ENCODE measurements around the gene ITM2B.

GRCh38 chr13:48222358-48223301 lies 10.4 kb upstream of the ITM2B start:
- no peak for TF ChIP-seq ZFP41 (tag by site-specific recombination; IDR thresholded peaks at IDR 0.05; ENCODE audit: borderline replicate concordance)
- no peak for TF ChIP-seq ZNF530 (tag by site-specific recombination; IDR thresholded peaks at IDR 0.05; ENCODE audit: low read depth)
- TF ChIP-seq ZNF777 (tag by site-specific recombination; IDR thresholded peaks at IDR 0.05; ENCODE audit: borderline replicate concordance), result no peak
- no peak for TF ChIP-seq HIC1 (tag by site-specific recombination; IDR thresholded peaks at IDR 0.05)
- no peak for TF ChIP-seq WT1 (tag by site-specific recombination; IDR thresholded peaks at IDR 0.05)
- no peak for TF ChIP-seq TCF7L2 (IDR thresholded peaks at IDR 0.05; ENCODE audit: borderline replicate concordance, low read depth, low read length)
- no peak for TF ChIP-seq ZNF692 (tag by site-specific recombination; IDR thresholded peaks at IDR 0.05)
- no peak for TF ChIP-seq ZNF654 (tag by site-specific recombination; IDR thresholded peaks at IDR 0.05; ENCODE audit: low read depth)

All from HEK293 (cell line).